PC-3 (cell line): ENCODE data around the gene MIGA1.

ENCODE experiments used
- CTCF ChIP-seq: fragments of 300-600 bp; sonication (generic); conservative IDR thresholded peaks from 2 replicates; pipeline ENCODE4 v1.5.1; 2017; ENCODE audit warnings: antibody characterized with exemption, low read depth, mild to moderate bottlenecking, low read length
- EZH2 ChIP-seq: fragments of 300-600 bp; sonication (generic); IDR thresholded peaks from one replicate; pipeline ENCODE4 v1.6.1; 2017; ENCODE audit warnings: antibody characterized with exemption, mild to moderate bottlenecking, low read length; ENCODE audit not compliant: unreplicated experiment

DNA sequence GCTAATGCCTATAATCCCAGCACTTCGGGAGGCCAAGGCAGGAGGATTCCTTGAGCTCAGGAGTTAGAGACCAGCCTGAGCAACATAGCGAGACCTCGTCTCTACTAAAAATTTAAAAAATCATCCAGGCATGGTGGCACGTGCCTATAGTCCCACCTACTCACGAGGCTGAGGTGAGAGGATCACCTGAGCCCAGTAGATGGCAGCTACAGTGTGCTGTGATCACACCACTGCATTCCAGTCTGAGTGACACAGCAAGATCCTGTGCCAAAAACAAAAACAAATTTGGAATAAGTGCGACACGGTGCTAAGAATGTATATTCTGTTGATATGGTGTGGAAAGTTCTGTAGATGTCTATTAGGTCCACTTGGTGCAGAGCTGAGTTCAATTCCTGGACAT, 34.9 kb upstream of the MIGA1 start:
- TF ChIP-seq CTCF (no peak; the same call in 1 of the 2 replicates), EZH2 (no peak)
